Activated CD8-positive, alpha-beta T cell treated with anti-CD3 and anti-CD28 coated beads for 36 hours (primary cell): ENCODE results near the gene DPP9. TPM values are rescaled to one million over a fixed set of nuclear protein-coding genes. Genes with fewer than 3 reads are reported as not detected.

ENCODE experiments used
- ATAC-seq: fragments of 200-7000 bp; cut with Tn5 transposase; one replicate; pipeline ENCODE4 v1.10.0; 2021; ENCODE audit warnings: mild to moderate bottlenecking, moderate library complexity
- CTCF ChIA-PET: fragments of 350-600 bp; sonication (Branson Sonifier 250); formaldehyde crosslinking; loops from one replicate; lab custom pipeline; 2021; ENCODE audit warnings: antibody characterized with exemption; lab: Charles Lee
- POLR2A ChIA-PET: fragments of 350-600 bp; sonication (Branson Sonifier 250); formaldehyde crosslinking; loops from one replicate; lab custom pipeline; 2021; ENCODE audit warnings: antibody characterized with exemption; lab: Charles Lee
- DNase-seq: peaks from one replicate; pipeline ENCODE4 v3.0.0-alpha.2; 2020
- H3K27ac Mint-ChIP-seq: one replicate; pipeline ENCODE4 v1.8.0; 2021; ENCODE audit warnings: mild to moderate bottlenecking, mixed read lengths
- H3K27me3 Mint-ChIP-seq: one replicate; pipeline ENCODE4 v1.8.0; 2021; ENCODE audit warnings: mixed read lengths
- H3K36me3 Mint-ChIP-seq: one replicate; pipeline ENCODE4 v1.8.0; 2021; ENCODE audit warnings: low read depth, mixed read lengths
- H3K4me1 Mint-ChIP-seq: one replicate; pipeline ENCODE4 v1.8.0; 2021; ENCODE audit warnings: low read depth, mixed read lengths
- H3K4me3 Mint-ChIP-seq: one replicate; pipeline ENCODE4 v1.8.0; 2021; ENCODE audit warnings: mild to moderate bottlenecking, moderate library complexity, mixed read lengths
- H3K9me3 Mint-ChIP-seq: one replicate; pipeline ENCODE4 v1.8.0; 2021; ENCODE audit warnings: mixed read lengths
- CTCF ChIP-seq: fragments of 200-600 bp; IDR thresholded peaks from one replicate; pipeline ENCODE4 v1.8.0; 2022; ENCODE audit warnings: antibody characterized with exemption, mild to moderate bottlenecking
- intact Hi-C: fragments of 100-400 bp; cut with micrococcal nuclease; formaldehyde crosslinking; loops from one replicate; pipeline ENCODE4 v1.10.0; 2022
- total RNA-seq, 2 experiments: library from RNA; stranded (reverse); gene quantifications; one replicate each; pipeline ENCODE4 v1.2.3, GENCODE V29; 2021

The DPP9 gene
- total RNA-seq, 2 experiments from 2014 or later: 60.4 to 64.0 TPM

- intact Hi-C loops: no loop called here
- no peak for DNase-seq
- H3K4me1 Mint-ChIP-seq: peaks cover 21% of the 10 kb centered on the region
- no peak for ATAC-seq
- ChIA-PET CTCF (interaction anchor here (1.2 kb wide), 1 partner anchor 9 kb away, joined by 7 read pairs; no protein-coding TSS in a partner anchor), POLR2A (no interaction called here)
- H3K27ac Mint-ChIP-seq: no peak overlapping the region
- H3K36me3 Mint-ChIP-seq: peaks cover 2% of the 10 kb centered on the region
- TF ChIP-seq CTCF: no peak
- no peak overlapping the region for H3K4me3 Mint-ChIP-seq
- H3K27me3 Mint-ChIP-seq: no peaks in the 10 kb centered on the region
- no peaks in the 10 kb centered on the region for H3K9me3 Mint-ChIP-seq
Observed at GRCh38 chr19:4642625-4643024, 81.0 kb downstream of the DPP9 start.

- H3K27me3 Mint-ChIP-seq: no peaks in the 10 kb centered on the region
Observed at GRCh38 chr19:4641132-4641531, 82.5 kb downstream of the DPP9 start.

GRCh38 chr19:4640247-4641000 is 83.2 kb downstream of the DPP9 start:
- H3K4me1 Mint-ChIP-seq: peaks cover 29% of the 10 kb centered on the region
- intact Hi-C loops: no loop called here
- ChIA-PET CTCF (interaction anchor here (0.6 to 1.3 kb wide), 4 partner anchors 10 to 117 kb away, joined by 3 to 4 read pairs (median 3); no protein-coding TSS in a partner anchor), POLR2A (interaction anchor here (0.7 to 1.2 kb wide), 4 partner anchors 11 to 64 kb away, joined by 3 to 5 read pairs (median 4); no protein-coding TSS in a partner anchor)
- no peak for ATAC-seq
- peak overlapping the region; percentile 98 for H3K4me3 Mint-ChIP-seq
- peak overlapping the region; percentile 38 for H3K27ac Mint-ChIP-seq
- TF ChIP-seq CTCF: no peak
- no peak for DNase-seq
- H3K36me3 Mint-ChIP-seq: peaks cover 2% of the 10 kb centered on the region
- no peaks in the 10 kb centered on the region for H3K9me3 Mint-ChIP-seq
- no peaks in the 10 kb centered on the region for H3K27me3 Mint-ChIP-seq

More at GRCh38 chr19:4641132-4641531, 82.5 kb downstream of the DPP9 start:
- ChIA-PET POLR2A (no interaction called here), CTCF (interaction anchor here (1.2 to 1.4 kb wide), 3 partner anchors 8 to 118 kb away, joined by 3 to 7 read pairs (median 4); no protein-coding TSS in a partner anchor)
- Mint-ChIP-seq H3K4me1 (peaks cover 27% of the 10 kb centered on the region), H3K36me3 (peaks cover 2% of the 10 kb centered on the region), H3K4me3 (no peak overlapping the region), H3K9me3 (no peaks in the 10 kb centered on the region), H3K27ac (no peak overlapping the region)
- DNase-seq (no peak), ATAC-seq (no peak)
- intact Hi-C loops: no loop called here
- TF ChIP-seq CTCF: no peak

- Mint-ChIP-seq H3K36me3 (no peaks in the 10 kb centered on the region), H3K27ac (peak overlapping the region; percentile 86), H3K4me1 (peaks cover 31% of the 10 kb centered on the region), H3K9me3 (no peaks in the 10 kb centered on the region), H3K4me3 (peak overlapping the region; percentile 98), H3K27me3 (no peaks in the 10 kb centered on the region)
- ATAC-seq (peak; percentile 3), DNase-seq (no peak)
- ChIA-PET CTCF (interaction anchor here (1.0 to 1.3 kb wide), 3 partner anchors 11 to 117 kb away, joined by 3 to 4 read pairs (median 3); no protein-coding TSS in a partner anchor), POLR2A (interaction anchor here (0.7 to 1.2 kb wide), 4 partner anchors 11 to 63 kb away, joined by 3 to 5 read pairs (median 4); no protein-coding TSS in a partner anchor)
- TF ChIP-seq CTCF: no peak
- intact Hi-C loops: loop anchor here (5.0 kb wide), 1 partner anchor 62 kb away; no protein-coding TSS in a partner anchor
Observed at GRCh38 chr19:4639531-4640246, 84.0 kb downstream of the DPP9 start.
